UCSD-AML1 (cell line): ENCODE data around the gene SH3BP1.

Experiments used
- DNase-seq: peaks from one replicate; lab custom pipeline; 2025; ENCODE audit not compliant: unreplicated experiment; lab: John Stamatoyannopoulos, UW

The SH3BP1 gene

GRCh38 chr22:37632174-37633088 lies 7.0 kb upstream of the SH3BP1 start:
- peak; percentile 75 for DNase-seq

DNA sequence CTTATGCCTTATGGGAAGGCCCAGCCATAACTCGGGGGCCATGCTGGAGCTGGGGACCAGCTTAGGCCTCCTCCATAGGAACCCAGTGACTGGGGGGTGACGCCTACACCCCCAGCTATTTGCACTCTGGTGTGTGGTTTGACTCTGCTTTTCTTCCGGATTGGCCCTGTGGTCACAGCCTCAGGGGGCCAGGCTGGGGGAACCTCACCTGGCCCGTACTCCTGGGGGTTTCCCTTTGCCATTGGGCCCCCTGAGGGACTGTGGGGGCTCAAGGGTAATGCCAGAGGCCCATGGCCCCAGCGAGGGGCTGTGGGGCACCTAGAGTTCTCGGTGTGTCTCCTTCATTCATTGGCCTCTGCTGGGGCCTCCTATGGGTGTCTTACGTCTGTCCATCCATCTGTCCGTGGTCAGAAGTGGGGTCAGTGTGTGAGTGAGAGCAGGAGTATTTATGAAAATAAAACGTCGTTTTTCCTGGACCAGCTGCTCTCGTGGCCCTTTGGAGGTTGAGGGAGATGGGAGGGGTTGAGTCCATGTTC lies 6.3 kb upstream of the SH3BP1 start:
- DNase-seq: no peak

- peak; percentile 93 for DNase-seq
These were observed 5.6 kb upstream of the SH3BP1 start for GRCh38 chr22:37633625-37634416.

DNA sequence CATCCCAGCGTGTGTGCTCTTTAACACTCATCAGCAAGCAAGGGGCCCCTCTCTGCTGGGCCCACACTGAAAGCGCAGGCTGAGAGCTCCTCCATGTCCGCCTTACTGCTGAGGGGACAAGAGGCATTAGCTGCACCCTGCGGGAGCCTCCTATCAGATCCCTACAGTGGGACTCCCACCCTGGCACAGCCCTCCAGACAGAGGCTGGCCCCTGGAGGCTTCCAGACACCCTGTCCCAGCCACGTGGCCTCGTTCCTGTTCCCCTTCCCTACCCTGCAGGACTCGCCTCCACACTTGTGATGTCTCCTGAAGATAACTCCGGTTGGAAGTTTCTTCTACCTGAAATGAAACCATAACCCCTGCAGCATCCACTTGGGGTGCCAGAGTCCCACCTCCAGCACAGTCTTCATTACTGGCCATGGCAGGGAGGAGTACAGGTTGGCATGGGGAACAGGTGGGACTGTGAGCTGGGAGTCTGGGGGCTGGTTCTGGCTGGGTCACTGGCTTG lies 5.0 kb upstream of the SH3BP1 start:
- DNase-seq: peak; percentile 47

- DNase-seq: no peak
These were observed 4.3 kb upstream of the SH3BP1 start for GRCh38 chr22:37635157-37635556.

DNA sequence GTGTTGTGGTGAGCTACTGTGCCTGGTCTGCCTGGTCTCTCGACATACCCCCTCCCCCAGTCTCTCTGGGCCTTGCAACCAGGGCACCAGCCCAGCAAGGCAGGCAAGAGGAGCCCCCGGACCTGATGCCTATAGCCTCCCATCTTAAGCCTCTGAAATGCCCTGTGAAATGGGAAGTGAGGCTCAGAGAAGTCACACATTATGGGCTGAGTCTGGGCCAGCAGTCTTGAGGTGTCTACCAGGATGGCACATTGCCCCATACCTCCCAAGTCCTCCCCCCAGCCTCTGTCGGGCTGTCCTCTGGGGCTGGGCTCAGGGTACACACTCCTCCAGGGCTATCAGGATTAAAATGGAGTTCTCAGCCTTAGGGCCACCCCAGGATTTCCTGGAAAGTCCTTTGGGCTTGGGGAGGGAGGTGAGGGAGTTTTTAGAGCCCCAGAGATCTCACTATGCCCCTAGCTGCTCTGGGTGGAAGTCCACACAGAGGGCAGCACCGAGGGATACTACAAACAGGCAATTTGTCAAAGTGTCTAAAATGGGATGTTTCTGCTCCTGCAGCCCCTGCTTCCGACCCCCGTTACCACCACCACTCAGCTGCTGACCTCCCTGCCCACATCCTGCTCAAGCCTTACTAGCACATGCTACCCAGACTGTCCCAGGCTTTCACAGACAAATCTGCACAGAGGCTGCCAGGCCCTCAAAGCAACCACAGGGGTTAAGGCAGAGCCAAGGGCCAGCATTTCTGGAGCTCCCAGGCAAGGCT lies 3.1 kb upstream of the SH3BP1 start:
- peak; percentile 88 for DNase-seq

DNA sequence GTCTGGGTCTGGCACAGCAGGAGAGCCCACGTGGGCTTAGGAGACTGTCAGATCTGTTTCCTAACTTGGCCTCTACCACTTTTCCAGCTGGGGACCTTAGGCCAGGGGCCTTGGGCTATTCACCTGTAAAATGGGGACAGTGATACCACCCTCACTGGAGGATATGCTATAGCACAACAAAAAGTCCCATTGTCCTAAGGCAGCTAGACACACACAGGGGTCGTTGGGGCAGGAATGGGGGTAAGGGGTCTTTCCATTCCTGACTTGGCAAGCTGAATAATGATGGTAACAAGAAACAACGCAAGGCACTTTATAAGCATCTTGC lies 2.6 kb upstream of the SH3BP1 start:
- DNase-seq: no peak

- peak; percentile 44 for DNase-seq
These were observed 939 bp upstream of the SH3BP1 start for GRCh38 chr22:37638391-37639069.

DNA sequence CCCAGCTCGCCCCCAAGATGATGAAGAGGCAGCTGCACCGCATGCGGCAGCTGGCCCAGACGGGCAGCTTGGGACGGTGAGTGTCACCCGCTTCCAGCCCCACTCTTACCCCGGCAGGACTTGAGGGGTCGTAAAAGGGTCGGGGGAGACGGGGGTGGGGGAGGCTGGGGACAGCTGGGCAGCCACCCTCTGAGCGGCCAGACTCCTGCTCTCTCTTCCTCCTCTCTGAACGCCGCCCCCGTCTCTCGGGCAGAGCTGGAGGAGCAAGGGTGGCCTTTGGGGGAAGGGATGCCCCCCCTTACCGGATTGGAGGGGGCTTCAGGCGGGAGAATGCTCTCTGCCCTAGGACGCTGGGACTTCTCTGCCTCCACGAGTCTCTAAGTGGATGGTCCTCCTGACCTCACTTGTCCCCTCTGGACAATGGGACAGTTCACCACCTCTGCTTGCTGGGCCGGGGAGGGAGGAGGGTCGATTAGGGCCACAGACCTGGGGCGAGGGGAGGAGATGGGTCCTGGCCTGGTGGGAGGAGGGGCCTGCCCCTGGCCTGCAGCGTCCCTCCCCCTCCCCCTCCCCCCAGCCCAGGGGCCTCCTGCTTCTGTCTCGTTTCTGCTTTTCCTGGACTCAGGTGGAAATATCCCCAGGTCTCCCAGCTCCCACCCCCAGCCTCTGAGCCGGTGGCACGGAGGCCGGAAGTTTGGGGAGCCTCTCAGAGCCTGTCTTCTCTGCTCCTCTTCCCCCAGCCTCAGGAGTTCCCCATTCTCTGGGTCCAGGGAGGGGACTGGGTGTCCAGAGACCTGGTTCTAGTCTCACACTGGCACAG lies 512 bp downstream of the SH3BP1 start:
- DNase-seq: peak; percentile 38

DNA sequence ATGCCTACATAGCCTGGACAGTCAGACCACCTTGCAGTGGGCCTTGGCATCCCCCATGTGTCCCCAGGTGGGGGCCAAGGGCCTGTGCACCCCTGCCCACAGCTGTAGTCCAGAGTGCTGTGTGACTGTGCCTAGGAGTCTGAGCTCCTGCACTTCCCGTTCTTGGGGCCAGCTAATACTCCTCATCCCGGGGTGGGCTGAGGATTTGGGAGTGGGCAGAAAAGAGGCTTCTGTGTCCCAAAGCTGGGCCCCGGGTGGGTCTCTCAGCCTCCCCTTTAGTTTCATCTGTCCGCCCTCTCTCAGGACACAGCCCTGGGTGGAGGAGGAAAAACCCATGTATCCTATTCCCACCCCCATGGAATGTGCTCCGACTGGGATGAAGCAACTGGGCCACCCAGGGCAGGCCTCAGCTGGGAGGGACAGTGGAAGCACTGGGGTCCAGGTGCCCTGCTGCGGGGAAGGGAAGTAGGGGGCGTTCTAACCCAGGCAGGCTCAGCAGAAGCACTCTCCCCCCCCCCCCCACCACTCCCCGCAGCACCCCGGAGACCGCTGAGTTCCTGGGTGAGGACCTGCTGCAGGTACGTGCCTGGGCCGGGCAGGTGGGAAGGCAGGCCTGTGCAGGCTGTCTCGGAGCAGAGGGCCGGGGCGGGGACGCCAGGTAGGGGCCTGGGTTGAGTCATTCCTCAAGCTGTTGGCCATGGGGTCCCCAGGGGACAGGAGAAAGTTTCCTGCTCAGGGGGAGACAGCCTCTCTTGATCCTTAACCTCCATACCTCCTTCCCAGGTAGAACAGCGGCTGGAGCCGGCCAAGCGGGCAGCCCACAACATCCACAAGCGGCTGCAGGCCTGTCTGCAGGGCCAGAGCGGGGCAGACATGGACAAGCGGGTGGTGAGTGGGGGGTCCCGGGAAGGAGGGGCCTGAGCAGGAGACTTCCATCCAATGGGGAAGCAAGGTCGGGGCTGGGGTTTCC lies 1.4 kb downstream of the SH3BP1 start:
- no peak for DNase-seq

- no peak for DNase-seq
These were observed 2.1 kb downstream of the SH3BP1 start for GRCh38 chr22:37641561-37641949.

DNA sequence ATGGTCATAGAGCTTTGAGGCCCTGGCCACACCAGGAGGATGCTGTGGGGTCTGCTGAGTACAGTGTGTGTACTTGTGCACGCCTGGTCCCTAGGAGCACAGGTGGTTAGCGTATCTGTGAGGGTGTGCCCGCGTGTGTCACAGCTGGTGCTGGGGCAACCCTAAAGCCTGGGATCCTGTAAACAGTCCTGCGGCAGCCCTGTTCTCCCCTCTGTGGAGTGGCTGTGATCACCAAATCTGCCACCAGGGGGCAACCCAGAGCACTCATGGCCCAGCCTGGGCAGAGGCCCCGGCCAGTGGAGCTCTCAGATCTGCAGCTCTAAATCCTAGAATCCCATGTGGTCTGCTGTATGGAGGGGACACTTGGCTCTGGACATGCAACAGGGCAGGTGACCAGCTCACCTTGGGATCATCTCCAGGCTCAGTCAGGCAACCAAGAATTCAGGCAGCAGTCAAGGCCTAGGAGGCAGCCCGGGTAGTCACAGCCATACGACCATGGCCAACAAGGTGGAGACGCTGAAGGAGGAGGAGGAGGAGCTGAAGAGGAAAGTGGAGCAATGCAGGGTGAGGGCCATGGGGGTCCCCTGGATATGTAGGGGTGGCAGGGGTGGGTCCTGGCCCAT lies 3.9 kb downstream of the SH3BP1 start:
- DNase-seq: peak; percentile 84

GRCh38 chr22:37647317-37647716 lies 7.8 kb downstream of the SH3BP1 start:
- DNase-seq: no peak

GRCh38 chr22:37647928-37648327 lies 8.5 kb downstream of the SH3BP1 start:
- no peak for DNase-seq

DNA sequence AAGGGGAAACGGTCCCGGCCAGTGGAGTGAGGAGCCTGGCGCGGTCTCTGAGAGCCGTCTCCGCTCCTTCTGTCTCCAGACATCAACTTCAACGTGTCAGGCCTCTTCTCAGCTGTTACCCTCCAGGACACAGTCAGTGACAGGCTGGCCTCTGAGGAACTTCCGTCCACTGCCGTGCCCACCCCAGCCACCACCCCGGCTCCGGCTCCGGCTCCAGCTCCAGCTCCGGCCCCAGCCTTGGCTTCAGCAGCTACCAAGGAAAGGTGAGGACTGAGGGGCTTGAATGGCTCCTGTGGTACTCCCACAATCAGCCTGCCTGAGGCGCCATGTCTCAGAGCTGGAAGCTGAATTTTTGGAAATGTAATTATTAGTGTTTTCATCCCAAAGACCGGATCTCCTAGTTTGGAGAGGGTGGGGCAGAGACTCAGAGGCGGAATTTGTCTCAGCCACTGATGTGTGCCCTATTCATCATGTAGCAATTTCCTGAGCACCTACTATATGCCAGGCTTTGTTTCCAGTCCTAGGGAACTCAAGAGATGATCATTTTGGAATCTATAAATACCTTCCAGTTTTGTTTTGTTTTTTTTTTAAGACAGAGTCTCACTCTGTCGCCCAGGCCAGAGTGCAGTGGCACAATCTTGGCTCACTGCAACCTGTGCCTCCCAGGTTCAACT lies 11.1 kb downstream of the SH3BP1 start:
- no peak for DNase-seq

GRCh38 chr22:37654563-37655251 lies 15.2 kb downstream of the SH3BP1 start:
- DNase-seq: no peak

- no peak for DNase-seq
These were observed 15.7 kb downstream of the SH3BP1 start for GRCh38 chr22:37655252-37655563.
